HepG2 (cell line): ENCODE data around the gene SCFD1. TPM values are rescaled to one million over a fixed set of nuclear protein-coding genes. Genes with fewer than 3 reads are reported as not detected.

Source experiments
- ARNT2 ChIP-seq: sonication (generic); formaldehyde crosslinking; IDR thresholded peaks from 2 replicates; pipeline ENCODE4 v1.8.0; 2022; ENCODE audit warnings: mild to moderate bottlenecking, low read depth, missing genetic modification reagents, moderate library complexity
- GPBP1L1 ChIP-seq: sonication (generic); formaldehyde crosslinking; IDR thresholded peaks from 2 replicates; pipeline ENCODE4 v1.5.0; 2020; ENCODE audit warnings: mild to moderate bottlenecking, missing genetic modification reagents
- MED13 ChIP-seq: sonication (generic); formaldehyde crosslinking; IDR thresholded peaks from 2 replicates; pipeline ENCODE4 v1.5.0; 2020; ENCODE audit warnings: missing genetic modification reagents
- NFE2 ChIP-seq: sonication (generic); formaldehyde crosslinking; IDR thresholded peaks from 2 replicates; pipeline ENCODE4 v1.4.0; 2020; ENCODE audit warnings: missing genetic modification reagents
- POGK ChIP-seq: sonication (generic); formaldehyde crosslinking; conservative IDR thresholded peaks from 2 replicates; pipeline ENCODE4 v1.8.0; 2022; ENCODE audit warnings: mild to moderate bottlenecking, moderate library complexity, missing genetic modification reagents
- STAT5B ChIP-seq: sonication (generic); formaldehyde crosslinking; IDR thresholded peaks from 2 replicates; pipeline ENCODE4 v1.4.0; 2020; ENCODE audit warnings: missing genetic modification reagents
- ZNF589 ChIP-seq: sonication (generic); formaldehyde crosslinking; conservative IDR thresholded peaks from 2 replicates; pipeline ENCODE4 v1.8.0; 2022; ENCODE audit warnings: mild to moderate bottlenecking, moderate library complexity, missing genetic modification reagents
- ZNF614 ChIP-seq: IDR thresholded peaks from 2 replicates; pipeline ENCODE4 v1.6.1; 2018; ENCODE audit warnings: missing biosample characterization, missing genetic modification reagents, inconsistent platforms, borderline replicate concordance
- ZNF619 ChIP-seq: sonication (generic); formaldehyde crosslinking; IDR thresholded peaks from 2 replicates; pipeline ENCODE4 v1.4.0; 2020; ENCODE audit warnings: mild to moderate bottlenecking, missing genetic modification reagents
- polyA plus RNA-seq, 8 experiments: library from polyadenylated mRNA; depleted of rRNA in 3 of 8; stranded (reverse) in 7 of 8; unstranded in 1 of 8; fragments of >200 nt; fragmentation: Illumina TruSeq in 4 of 8; extraction: Trizol in 4 of 8; gene quantifications; 2 replicates each; pipeline versions ENCODE4 v1.2.1 to v1.2.3, GENCODE V29; 2011 to 2016; ENCODE audit warnings: low read depth in 4 of 8, missing spikeins in 1 of 8, mixed read lengths in 1 of 8; ENCODE audit not compliant: insufficient read depth in 1 of 8
- total RNA-seq, 5 experiments: library from RNA; depleted of rRNA; stranded (reverse); fragments of >200 nt; fragmentation: Illumina TruSeq; extraction: Trizol; gene quantifications; 2 replicates each; pipeline ENCODE4 v1.2.3, GENCODE V29; 2016; ENCODE audit warnings: low read depth in 1 of 5
- TF ChIP-seq, protein P1 (sequence below): sonication (generic); formaldehyde crosslinking; IDR thresholded peaks from 2 replicates; pipeline ENCODE4 v1.4.0; 2020; ENCODE audit warnings: missing genetic modification reagents
- TF ChIP-seq, protein P2 (sequence below), 2 experiments: fragments of 450-650 bp in 1 of 2; sonication (generic) in 1 of 2; formaldehyde crosslinking; IDR thresholded peaks; 2 replicates each; pipeline versions ENCODE4 v1.5.0 to v1.8.0; 2020 to 2022; ENCODE audit warnings: mild to moderate bottlenecking in 1 of 2, missing genetic modification reagents in 1 of 2
- TF ChIP-seq, protein P3 (sequence below): sonication (generic); formaldehyde crosslinking; conservative IDR thresholded peaks from 2 replicates; pipeline ENCODE4 v1.4.0; 2020; ENCODE audit warnings: missing genetic modification reagents
- TF ChIP-seq, protein P4 (sequence below): IDR thresholded peaks from 2 replicates; pipeline ENCODE4 v1.6.1; 2016; ENCODE audit warnings: missing biosample characterization, missing genetic modification reagents, low read depth
- TF ChIP-seq, protein P5 (sequence below): sonication (generic); formaldehyde crosslinking; IDR thresholded peaks from 2 replicates; pipeline ENCODE4 v1.5.0; 2020; ENCODE audit warnings: mild to moderate bottlenecking, missing genetic modification reagents

The SCFD1 gene
- total and polyA plus RNA-seq, 2 of the 13 experiments (the other 11 are each of a cell fraction or from before 2014, with no cell fraction given): 235 to 256 TPM

- TF ChIP-seq NFE2 (CRISPR knock-in tag) (no peak), STAT5B (no peak), POGK (CRISPR knock-in tag) (0 out of 2 replicates have a peak, but pooled peaks have one; percentile 55), MED13 (no peak), ZNF619 (CRISPR knock-in tag) (no peak), ZNF614 (CRISPR knock-in tag) (peak; percentile 35; the same call in 1 of the 2 replicates), ZNF589 (CRISPR knock-in tag) (no peak), ARNT2 (CRISPR knock-in tag) (0 out of 2 replicates have a peak, but pooled peaks have one; percentile 59), GPBP1L1 (no peak)
- TF ChIP-seq, protein P1, sequence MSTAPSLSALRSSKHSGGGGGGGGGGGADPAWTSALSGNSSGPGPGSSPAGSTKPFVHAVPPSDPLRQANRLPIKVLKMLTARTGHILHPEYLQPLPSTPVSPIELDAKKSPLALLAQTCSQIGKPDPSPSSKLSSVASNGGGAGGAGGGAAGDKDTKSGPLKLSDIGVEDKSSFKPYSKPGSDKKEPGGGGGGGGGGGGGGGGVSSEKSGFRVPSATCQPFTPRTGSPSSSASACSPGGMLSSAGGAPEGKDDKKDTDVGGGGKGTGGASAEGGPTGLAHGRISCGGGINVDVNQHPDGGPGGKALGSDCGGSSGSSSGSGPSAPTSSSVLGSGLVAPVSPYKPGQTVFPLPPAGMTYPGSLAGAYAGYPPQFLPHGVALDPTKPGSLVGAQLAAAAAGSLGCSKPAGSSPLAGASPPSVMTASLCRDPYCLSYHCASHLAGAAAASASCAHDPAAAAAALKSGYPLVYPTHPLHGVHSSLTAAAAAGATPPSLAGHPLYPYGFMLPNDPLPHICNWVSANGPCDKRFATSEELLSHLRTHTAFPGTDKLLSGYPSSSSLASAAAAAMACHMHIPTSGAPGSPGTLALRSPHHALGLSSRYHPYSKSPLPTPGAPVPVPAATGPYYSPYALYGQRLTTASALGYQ: no peak
- TF ChIP-seq, protein P2, sequence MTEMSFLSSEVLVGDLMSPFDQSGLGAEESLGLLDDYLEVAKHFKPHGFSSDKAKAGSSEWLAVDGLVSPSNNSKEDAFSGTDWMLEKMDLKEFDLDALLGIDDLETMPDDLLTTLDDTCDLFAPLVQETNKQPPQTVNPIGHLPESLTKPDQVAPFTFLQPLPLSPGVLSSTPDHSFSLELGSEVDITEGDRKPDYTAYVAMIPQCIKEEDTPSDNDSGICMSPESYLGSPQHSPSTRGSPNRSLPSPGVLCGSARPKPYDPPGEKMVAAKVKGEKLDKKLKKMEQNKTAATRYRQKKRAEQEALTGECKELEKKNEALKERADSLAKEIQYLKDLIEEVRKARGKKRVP (CRISPR knock-in tag; IDR thresholded peaks at IDR 0.05): no peak
- TF ChIP-seq, protein P3, sequence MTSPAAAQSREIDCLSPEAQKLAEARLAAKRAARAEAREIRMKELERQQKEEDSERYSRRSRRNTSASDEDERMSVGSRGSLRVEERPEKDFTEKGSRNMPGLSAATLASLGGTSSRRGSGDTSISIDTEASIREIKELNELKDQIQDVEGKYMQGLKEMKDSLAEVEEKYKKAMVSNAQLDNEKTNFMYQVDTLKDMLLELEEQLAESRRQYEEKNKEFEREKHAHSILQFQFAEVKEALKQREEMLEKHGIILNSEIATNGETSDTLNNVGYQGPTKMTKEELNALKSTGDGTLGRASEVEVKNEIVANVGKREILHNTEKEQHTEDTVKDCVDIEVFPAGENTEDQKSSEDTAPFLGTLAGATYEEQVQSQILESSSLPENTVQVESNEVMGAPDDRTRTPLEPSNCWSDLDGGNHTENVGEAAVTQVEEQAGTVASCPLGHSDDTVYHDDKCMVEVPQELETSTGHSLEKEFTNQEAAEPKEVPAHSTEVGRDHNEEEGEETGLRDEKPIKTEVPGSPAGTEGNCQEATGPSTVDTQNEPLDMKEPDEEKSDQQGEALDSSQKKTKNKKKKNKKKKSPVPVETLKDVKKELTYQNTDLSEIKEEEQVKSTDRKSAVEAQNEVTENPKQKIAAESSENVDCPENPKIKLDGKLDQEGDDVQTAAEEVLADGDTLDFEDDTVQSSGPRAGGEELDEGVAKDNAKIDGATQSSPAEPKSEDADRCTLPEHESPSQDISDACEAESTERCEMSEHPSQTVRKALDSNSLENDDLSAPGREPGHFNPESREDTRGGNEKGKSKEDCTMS (CRISPR knock-in tag): 0 out of 2 replicates have a peak, but pooled peaks have one; percentile 10
- TF ChIP-seq, protein P4, sequence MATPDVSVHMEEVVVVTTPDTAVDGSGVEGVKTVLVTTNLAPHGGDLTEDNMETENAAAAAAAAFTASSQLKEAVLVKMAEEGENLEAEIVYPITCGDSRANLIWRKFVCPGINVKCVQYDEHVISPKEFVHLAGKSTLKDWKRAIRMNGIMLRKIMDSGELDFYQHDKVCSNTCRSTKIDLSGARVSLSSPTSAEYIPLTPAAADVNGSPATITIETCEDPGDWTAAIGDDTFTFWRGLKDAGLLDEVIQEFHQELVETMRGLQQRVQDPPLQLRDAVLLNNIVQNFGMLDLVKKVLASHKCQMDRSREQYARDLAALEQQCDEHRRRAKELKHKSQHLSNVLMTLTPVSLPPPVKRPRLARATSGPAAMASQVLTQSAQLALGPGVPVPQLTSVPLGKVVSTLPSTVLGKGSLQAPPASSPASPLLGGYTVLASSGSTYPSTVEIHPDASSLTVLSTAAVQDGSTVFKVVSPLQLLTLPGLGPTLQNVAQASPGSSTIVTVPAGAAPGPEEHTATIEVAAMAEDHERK (CRISPR knock-in tag): no peak
- TF ChIP-seq, protein P5, sequence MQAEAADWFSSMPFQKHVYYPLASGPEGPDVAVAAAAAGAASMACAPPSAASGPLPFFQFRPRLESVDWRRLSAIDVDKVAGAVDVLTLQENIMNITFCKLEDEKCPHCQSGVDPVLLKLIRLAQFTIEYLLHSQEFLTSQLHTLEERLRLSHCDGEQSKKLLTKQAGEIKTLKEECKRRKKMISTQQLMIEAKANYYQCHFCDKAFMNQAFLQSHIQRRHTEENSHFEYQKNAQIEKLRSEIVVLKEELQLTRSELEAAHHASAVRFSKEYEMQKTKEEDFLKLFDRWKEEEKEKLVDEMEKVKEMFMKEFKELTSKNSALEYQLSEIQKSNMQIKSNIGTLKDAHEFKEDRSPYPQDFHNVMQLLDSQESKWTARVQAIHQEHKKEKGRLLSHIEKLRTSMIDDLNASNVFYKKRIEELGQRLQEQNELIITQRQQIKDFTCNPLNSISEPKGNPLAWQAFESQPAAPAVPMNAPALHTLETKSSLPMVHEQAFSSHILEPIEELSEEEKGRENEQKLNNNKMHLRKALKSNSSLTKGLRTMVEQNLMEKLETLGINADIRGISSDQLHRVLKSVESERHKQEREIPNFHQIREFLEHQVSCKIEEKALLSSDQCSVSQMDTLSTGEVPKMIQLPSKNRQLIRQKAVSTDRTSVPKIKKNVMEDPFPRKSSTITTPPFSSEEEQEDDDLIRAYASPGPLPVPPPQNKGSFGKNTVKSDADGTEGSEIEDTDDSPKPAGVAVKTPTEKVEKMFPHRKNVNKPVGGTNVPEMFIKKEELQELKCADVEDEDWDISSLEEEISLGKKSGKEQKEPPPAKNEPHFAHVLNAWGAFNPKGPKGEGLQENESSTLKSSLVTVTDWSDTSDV: no peak
Measured at GRCh38 chr14:30656190-30656632, 34.1 kb downstream of the SCFD1 start (continued).
